ENCODE measurements around the gene IMPDH2. TPM values are rescaled to one million over a fixed set of nuclear protein-coding genes. Genes with fewer than 3 reads are reported as not detected.
"Not testable (repeated sequence)": the region's sequence is repeated elsewhere in the genome, so short reads cannot be mapped to it uniquely, and the experiment has no call there.

The IMPDH2 gene
- total RNA-seq, 4 donors from 2014 or later: 205 to 275 (median 222) TPM

- intact Hi-C loops (cut with DNase I; ENCODE audit: low total_unique reads): no loop called here
- 84% methylated on average over 11 to 19 of the region's 19 CpGs for WGBS, 2 donors
- H3K4me3 ChIP-seq (ENCODE audit: low read depth, poor library complexity, severe bottlenecking): no peak overlapping the region
- TF ChIP-seq POLR2A (IDR thresholded peaks at IDR 0.05) (no peak), CTCF (IDR thresholded peaks at IDR 0.05) (no peak)
- DNase-seq (ENCODE audit: low spot score in 2 of 2): no peak
Observed at GRCh38 chr3:49013113-49013737, 16.0 kb downstream of the IMPDH2 start.

GRCh38 chr3:49012441-49013017 is 16.7 kb downstream of the IMPDH2 start:
- 62 to 75% methylated on average over 17 of the region's 17 CpGs for WGBS, 2 donors
- DNase-seq (ENCODE audit: low spot score in 2 of 2): no peak
- TF ChIP-seq POLR2A (IDR thresholded peaks at IDR 0.05) (no peak), CTCF (IDR thresholded peaks at IDR 0.05) (no peak)
- H3K4me3 ChIP-seq (ENCODE audit: low read depth, poor library complexity, severe bottlenecking): no peak overlapping the region
- intact Hi-C loops (cut with DNase I; ENCODE audit: low total_unique reads): no loop called here

- no peak overlapping the region for H3K4me3 ChIP-seq (ENCODE audit: low read depth, poor library complexity, severe bottlenecking)
- DNase-seq (ENCODE audit: low spot score in 2 of 2): no peak
- TF ChIP-seq POLR2A (IDR thresholded peaks at IDR 0.05) (no peak), CTCF (IDR thresholded peaks at IDR 0.05) (no peak)
- WGBS, 2 donors: 77 to 84% methylated on average over 3 of the region's 3 CpGs
- intact Hi-C loops (cut with DNase I; ENCODE audit: low total_unique reads): no loop called here
Observed at GRCh38 chr3:49009396-49009795, 19.8 kb downstream of the IMPDH2 start.

- WGBS, 2 donors: 85 to 89% methylated on average over 5 of the region's 5 CpGs
- DNase-seq (ENCODE audit: low spot score in 2 of 2); H3K4me3 ChIP-seq (ENCODE audit: low read depth, poor library complexity, severe bottlenecking); intact Hi-C loops (cut with DNase I; ENCODE audit: low total_unique reads): not testable (repeated sequence)
Observed at GRCh38 chr3:49008627-49009026, 20.6 kb downstream of the IMPDH2 start.

- TF ChIP-seq CTCF (IDR thresholded peaks at IDR 0.05) (peak in 1 of 3 donors; percentile 4), POLR2A (IDR thresholded peaks at IDR 0.05) (no peak)
- DNase-seq (ENCODE audit: low spot score in 2 of 2): peak; percentile 89 to 98
- 10 to 15% methylated on average over 35 to 40 of the region's 41 CpGs for WGBS, 2 donors
- intact Hi-C loops (cut with DNase I; ENCODE audit: low total_unique reads): no loop called here
- H3K4me3 ChIP-seq (ENCODE audit: low read depth, poor library complexity, severe bottlenecking): peak overlapping the region; percentile 55
Observed at GRCh38 chr3:49007771-49008528, 21.2 kb downstream of the IMPDH2 start.

- peak within 1 kb of the TSS; percentile 55 for H3K4me3 ChIP-seq (ENCODE audit: low read depth, poor library complexity, severe bottlenecking)
- intact Hi-C loops (cut with DNase I; ENCODE audit: low total_unique reads): no loop called here
- DNase-seq (ENCODE audit: low spot score in 2 of 2): peak; percentile 96 to 99
- no peak for TF ChIP-seq POLR2A (IDR thresholded peaks at IDR 0.05)
- peak in 1 of 3 donors; percentile 14 for TF ChIP-seq CTCF (IDR thresholded peaks at IDR 0.05)
- 0% methylated on average over 40 to 51 of the region's 65 CpGs for WGBS, 2 donors
Observed at GRCh38 chr3:49007068-49007770, 22.0 kb downstream of the IMPDH2 start, which contains the start of gene WDR6. Gene WDR6 (plus strand): TSS chr3:49007391. CDS start chr3:49007432, 41 bp downstream.

Data from lower leg skin (tissue), 4 donors.